Neural progenitor cell (in vitro differentiated cells): ENCODE measurements around the gene PRRT2. TPM values are rescaled to one million over a fixed set of nuclear protein-coding genes. Genes with fewer than 3 reads are reported as not detected.

ENCODE experiments used
- DNase-seq: peaks from one replicate; pipeline ENCODE4 v3.0.0-alpha.2; 2016; ENCODE audit warnings: low spot score
- H2AFZ ChIP-seq: fragments of 200-600 bp; sonication (generic); replicated peaks from 2 replicates; pipeline ENCODE4 v1.6.1; 2016; ENCODE audit warnings: antibody characterized with exemption
- H3F3A ChIP-seq: fragments of 200-600 bp; sonication (generic); 2 replicates; pipeline ENCODE4 v1.6.1; 2016; ENCODE audit warnings: antibody characterized with exemption, low read depth
- H3K27ac ChIP-seq: fragments of 200-600 bp; sonication (generic); 2 replicates; pipeline ENCODE4 v1.5.1; 2016; ENCODE audit warnings: mild to moderate bottlenecking
- H3K27me3 ChIP-seq: fragments of 200-600 bp; sonication (generic); 2 replicates; pipeline ENCODE4 v1.6.1; 2016; ENCODE audit warnings: mild to moderate bottlenecking, moderate library complexity
- H3K36me3 ChIP-seq: fragments of 200-600 bp; sonication (generic); 2 replicates; pipeline ENCODE4 v1.5.1; 2016
- H3K4me1 ChIP-seq: fragments of 200-600 bp; sonication (generic); 2 replicates; pipeline ENCODE4 v1.6.1; 2016; ENCODE audit warnings: mixed run types
- H3K4me2 ChIP-seq: fragments of 200-600 bp; sonication (generic); 2 replicates; pipeline ENCODE4 v1.6.1; 2016
- H3K4me3 ChIP-seq: fragments of 200-600 bp; sonication (generic); 2 replicates; pipeline ENCODE4 v1.5.1; 2016
- H3K79me2 ChIP-seq: fragments of 200-600 bp; sonication (generic); 2 replicates; pipeline ENCODE4 v1.6.1; 2016; ENCODE audit warnings: low read depth
- H3K9ac ChIP-seq: fragments of 200-600 bp; sonication (generic); 2 replicates; pipeline ENCODE4 v1.6.1; 2016
- H3K9me3 ChIP-seq: fragments of 200-600 bp; sonication (generic); 2 replicates; pipeline ENCODE4 v1.5.1; 2016; ENCODE audit warnings: low read depth
- H4K20me1 ChIP-seq: fragments of 200-600 bp; sonication (generic); 2 replicates; pipeline ENCODE4 v1.6.1; 2016; ENCODE audit warnings: low read depth
- H3K27ac Mint-ChIP-seq: 3 replicates; pipeline ENCODE4 v1.8.0; 2021; ENCODE audit warnings: mixed read lengths
- H3K27me3 Mint-ChIP-seq: 2 replicates; pipeline ENCODE4 v1.8.0; 2022; ENCODE audit warnings: low read depth, mild to moderate bottlenecking, inconsistent platforms, moderate library complexity, mixed read lengths; ENCODE audit not compliant: insufficient read depth
- H3K36me3 Mint-ChIP-seq: 3 replicates; pipeline ENCODE4 v1.8.0; 2021; ENCODE audit warnings: mixed read lengths
- H3K4me1 Mint-ChIP-seq: 3 replicates; pipeline ENCODE4 v1.8.0; 2021; ENCODE audit warnings: mixed read lengths
- H3K4me3 Mint-ChIP-seq: 3 replicates; pipeline ENCODE4 v1.8.0; 2021; ENCODE audit warnings: mild to moderate bottlenecking, moderate library complexity, mixed read lengths
- H3K9me3 Mint-ChIP-seq: 3 replicates; pipeline ENCODE4 v1.8.0; 2020; ENCODE audit warnings: mixed read lengths
- EZH2 ChIP-seq: fragments of 200-600 bp; sonication (generic); IDR thresholded peaks from 2 replicates; pipeline ENCODE4 v1.6.1; 2017; ENCODE audit warnings: antibody characterized with exemption, mild to moderate bottlenecking, moderate library complexity
- EZH2phosphoT487 ChIP-seq: fragments of 200-600 bp; sonication (generic); IDR thresholded peaks from 2 replicates; pipeline ENCODE4 v1.6.1; 2017; ENCODE audit warnings: antibody characterized with exemption
- total RNA-seq: library from RNA; depleted of rRNA; stranded (reverse); fragments of >200 nt; gene quantifications from 2 replicates; pipeline ENCODE4 v1.2.3, GENCODE V29; 2015; ENCODE audit warnings: low replicate concordance
- TF ChIP-seq, protein P1 (sequence below): fragments of 200-600 bp; sonication (generic); IDR thresholded peaks from 2 replicates; pipeline ENCODE4 v1.5.1; 2017; ENCODE audit warnings: antibody characterized with exemption, mild to moderate bottlenecking

PRRT2 gene
- total RNA-seq = 23.5 and 71.4 TPM in 2 replicates

DNA sequence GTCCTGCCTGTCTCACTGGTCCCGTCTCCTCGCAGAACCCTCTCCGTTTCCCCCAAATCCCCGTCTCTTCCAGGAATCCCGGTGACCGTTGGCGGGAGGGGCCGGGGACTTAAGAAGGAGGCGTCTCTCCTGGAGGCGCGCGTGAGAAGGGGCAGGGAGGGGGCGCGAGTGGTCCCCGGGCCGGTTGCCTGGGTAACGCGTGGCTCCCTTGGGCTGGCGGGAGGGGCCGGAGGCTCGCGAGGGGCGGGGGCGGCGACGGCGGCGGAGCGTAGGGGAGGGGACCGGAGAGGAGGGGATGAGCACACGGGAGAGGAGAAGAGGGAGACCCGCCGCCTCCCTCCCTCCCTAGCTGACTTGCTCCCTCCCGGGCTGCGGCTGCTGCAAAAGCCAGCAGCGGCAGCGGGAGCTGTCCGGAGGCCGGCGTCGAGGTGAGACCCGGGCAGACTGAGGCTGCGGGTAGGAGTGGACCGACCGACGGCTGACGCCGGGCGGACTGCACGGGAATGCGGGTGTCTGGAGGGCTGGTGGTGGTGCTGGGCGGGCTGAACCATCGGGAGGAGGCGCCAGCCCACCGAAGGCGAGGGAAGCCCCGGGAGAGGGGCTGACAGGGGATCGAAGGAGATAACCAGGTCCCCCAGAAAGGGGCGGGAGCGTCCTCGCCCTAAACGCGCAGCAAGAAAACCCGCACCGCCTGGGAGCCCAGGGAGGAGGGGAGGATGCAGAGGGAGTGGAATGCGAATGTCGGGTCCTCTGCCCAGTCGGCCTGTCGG lies at the start of gene PRRT2:
Gene PRRT2, plus strand, starts transcription at position 298 of the 770 bp plus-strand sequence. CDS start 862 bp downstream, outside the sequence.
- Mint-ChIP-seq H3K4me3 (peak within 1 kb of the TSS; percentile 98), H3K4me1 (peaks cover 68% of the 10 kb centered on the region), H3K36me3 (peaks cover 7% of the 10 kb centered on the region), H3K27me3 (peaks cover 16% of the 10 kb centered on the region), H3K9me3 (no peaks in the 10 kb centered on the region), H3K27ac (peak within 1 kb of the TSS; percentile 85)
- no peak within 1 kb of the TSS for H2AFZ ChIP-seq
- H3K4me1 ChIP-seq = peaks cover 52% of the 10 kb centered on the region
- H3K9ac ChIP-seq = peak within 1 kb of the TSS; percentile 54
- H3K9me3 ChIP-seq = no peaks in the 10 kb centered on the region
- peaks cover 78% of the 10 kb centered on the region for H3K79me2 ChIP-seq
- H4K20me1 ChIP-seq = peaks cover 51% of the 10 kb centered on the region
- peak; percentile 92 for DNase-seq
- peak within 1 kb of the TSS; percentile 88 for H3K4me2 ChIP-seq
- H3K27me3 ChIP-seq = no peaks in the 10 kb centered on the region
- peaks cover 84% of the 10 kb centered on the region for H3F3A ChIP-seq
- H3K4me3 ChIP-seq = peak within 1 kb of the TSS; percentile 83
- TF ChIP-seq, protein P1, sequence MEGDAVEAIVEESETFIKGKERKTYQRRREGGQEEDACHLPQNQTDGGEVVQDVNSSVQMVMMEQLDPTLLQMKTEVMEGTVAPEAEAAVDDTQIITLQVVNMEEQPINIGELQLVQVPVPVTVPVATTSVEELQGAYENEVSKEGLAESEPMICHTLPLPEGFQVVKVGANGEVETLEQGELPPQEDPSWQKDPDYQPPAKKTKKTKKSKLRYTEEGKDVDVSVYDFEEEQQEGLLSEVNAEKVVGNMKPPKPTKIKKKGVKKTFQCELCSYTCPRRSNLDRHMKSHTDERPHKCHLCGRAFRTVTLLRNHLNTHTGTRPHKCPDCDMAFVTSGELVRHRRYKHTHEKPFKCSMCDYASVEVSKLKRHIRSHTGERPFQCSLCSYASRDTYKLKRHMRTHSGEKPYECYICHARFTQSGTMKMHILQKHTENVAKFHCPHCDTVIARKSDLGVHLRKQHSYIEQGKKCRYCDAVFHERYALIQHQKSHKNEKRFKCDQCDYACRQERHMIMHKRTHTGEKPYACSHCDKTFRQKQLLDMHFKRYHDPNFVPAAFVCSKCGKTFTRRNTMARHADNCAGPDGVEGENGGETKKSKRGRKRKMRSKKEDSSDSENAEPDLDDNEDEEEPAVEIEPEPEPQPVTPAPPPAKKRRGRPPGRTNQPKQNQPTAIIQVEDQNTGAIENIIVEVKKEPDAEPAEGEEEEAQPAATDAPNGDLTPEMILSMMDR = peak; percentile 3
- TF ChIP-seq EZH2 = no peak
- no peaks in the 10 kb centered on the region for H3K36me3 ChIP-seq
- peak within 1 kb of the TSS; percentile 93 for H3K27ac ChIP-seq

DNA sequence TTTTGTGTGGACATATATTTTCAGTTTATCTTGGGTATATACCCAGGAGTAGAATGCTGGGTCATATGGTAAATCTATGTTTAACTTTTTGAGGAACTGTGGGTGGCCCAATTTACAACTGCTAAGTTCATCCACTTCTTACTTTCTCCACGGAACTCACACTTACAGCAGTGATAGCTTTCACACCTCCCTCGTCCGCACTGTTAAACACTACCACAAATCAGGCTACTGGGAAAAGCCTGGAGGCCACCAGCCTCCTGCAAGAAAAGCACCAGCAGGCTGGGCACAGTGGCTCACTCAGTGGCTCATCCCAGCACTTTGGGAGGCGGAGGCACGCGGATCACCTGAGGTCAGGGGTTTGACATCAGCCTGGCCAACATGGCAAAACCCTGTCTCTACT lies 48.7 kb upstream of the PRRT2 start:
- no peak for DNase-seq
- no peak overlapping the region for H3K27ac ChIP-seq
- H3K27ac Mint-ChIP-seq = no peak overlapping the region
- H2AFZ ChIP-seq = no peak overlapping the region
- no peak overlapping the region for H3K9ac ChIP-seq
- H3K4me1 Mint-ChIP-seq = peaks cover 2% of the 10 kb centered on the region
- TF ChIP-seq EZH2 (no peak), EZH2phosphoT487 (no peak)
- TF ChIP-seq, protein P1 = no peak
- H3K4me2 ChIP-seq = no peak overlapping the region
- no peak overlapping the region for H3K4me3 Mint-ChIP-seq
- no peaks in the 10 kb centered on the region for H3K4me1 ChIP-seq
- H3K9me3 ChIP-seq = no peaks in the 10 kb centered on the region
- H4K20me1 ChIP-seq = no peaks in the 10 kb centered on the region
- no peaks in the 10 kb centered on the region for H3K36me3 Mint-ChIP-seq
- no peaks in the 10 kb centered on the region for H3F3A ChIP-seq
- no peaks in the 10 kb centered on the region for H3K27me3 ChIP-seq
- H3K27me3 Mint-ChIP-seq = peaks cover 3% of the 10 kb centered on the region
- H3K9me3 Mint-ChIP-seq = no peaks in the 10 kb centered on the region
- H3K4me3 ChIP-seq = no peak overlapping the region
- no peaks in the 10 kb centered on the region for H3K79me2 ChIP-seq
- no peaks in the 10 kb centered on the region for H3K36me3 ChIP-seq

DNA sequence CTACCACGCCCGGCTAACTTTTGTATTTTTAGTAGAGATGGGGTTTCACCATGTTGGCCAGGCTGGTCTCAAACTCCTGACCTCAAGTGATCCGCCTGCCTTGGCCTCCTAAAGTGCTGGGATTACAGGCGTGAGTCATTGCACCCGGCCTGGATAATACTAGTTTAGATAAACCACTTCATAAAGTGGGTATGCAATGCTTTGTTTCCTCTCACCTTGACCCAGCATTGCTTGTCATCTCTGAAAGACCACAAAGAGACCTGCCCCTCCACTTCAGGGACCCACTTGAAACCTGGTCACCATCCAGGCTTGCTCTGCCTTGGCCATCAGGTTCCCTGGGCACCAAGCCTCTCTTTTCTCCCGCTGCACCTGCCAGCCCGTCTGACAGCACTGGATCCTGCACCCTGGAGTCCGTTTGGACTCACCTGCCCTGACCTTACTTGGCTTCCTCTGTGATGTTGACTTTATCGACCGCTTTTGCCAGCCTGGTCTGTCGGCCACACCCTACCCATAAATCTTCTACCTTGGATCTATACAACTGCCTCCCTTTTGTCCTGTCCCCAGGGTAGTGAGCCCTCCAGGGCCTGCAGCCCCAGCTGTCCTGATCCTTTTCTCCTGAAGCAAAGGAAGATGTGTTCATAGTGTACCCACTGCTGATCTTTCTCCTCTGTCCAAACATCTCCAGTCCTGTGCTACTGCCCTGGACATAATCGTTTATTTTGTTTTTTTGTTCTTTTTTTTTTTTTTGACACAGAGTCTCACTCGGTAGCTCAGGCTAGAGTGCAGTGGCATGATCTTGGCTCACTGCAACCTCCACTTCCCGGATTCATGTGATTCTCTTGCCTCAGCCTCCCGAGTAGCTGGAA lies 46.6 kb upstream of the PRRT2 start:
- Histone ChIP-seq H3K27ac (no peak overlapping the region), H3K9me3 (no peaks in the 10 kb centered on the region), H3F3A (no peaks in the 10 kb centered on the region), H3K4me3 (no peak overlapping the region), H3K4me2 (no peak overlapping the region), H2AFZ (no peak overlapping the region), H3K79me2 (no peaks in the 10 kb centered on the region), H3K36me3 (no peaks in the 10 kb centered on the region), H4K20me1 (no peaks in the 10 kb centered on the region), H3K27me3 (no peaks in the 10 kb centered on the region), H3K9ac (no peak overlapping the region), H3K4me1 (no peaks in the 10 kb centered on the region)
- Mint-ChIP-seq H3K4me3 (no peak overlapping the region), H3K27me3 (peaks cover 4% of the 10 kb centered on the region), H3K36me3 (no peaks in the 10 kb centered on the region), H3K9me3 (no peaks in the 10 kb centered on the region), H3K27ac (peak overlapping the region; percentile 22), H3K4me1 (peaks cover 2% of the 10 kb centered on the region)
- TF ChIP-seq, protein P1 = no peak
- TF ChIP-seq EZH2phosphoT487 (no peak), EZH2 (no peak)
- DNase-seq = no peak
